Measurements from ENCODE around the gene APLP1. TPM values are rescaled to one million over a fixed set of nuclear protein-coding genes. Genes with fewer than 3 reads are reported as not detected.

The APLP1 gene
- total RNA-seq, 1 experiment from 2014 or later = 36.9 TPM

DNA sequence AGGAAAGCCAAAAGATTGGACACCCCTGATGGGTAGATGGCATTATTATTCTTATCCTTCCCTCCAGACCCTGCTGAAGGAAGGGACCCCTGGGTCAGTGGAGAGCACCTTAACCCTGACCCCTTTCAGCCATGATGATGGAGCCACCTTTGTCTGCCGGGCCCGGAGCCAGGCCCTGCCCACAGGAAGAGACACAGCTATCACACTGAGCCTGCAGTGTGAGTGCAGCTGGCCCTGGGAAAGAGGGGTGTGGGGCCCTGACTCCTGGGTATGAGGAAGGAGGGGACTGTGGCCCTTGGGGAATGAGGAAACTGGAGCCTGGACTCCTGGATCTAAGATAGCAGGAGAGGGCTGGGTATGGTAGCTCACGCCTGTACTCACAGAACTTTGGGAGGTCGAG is 9.0 kb upstream of the APLP1 start:
- H3T11ph ChIP-seq (ENCODE audit: low read length) = no peak overlapping the region
- Mint-ChIP-seq H3K27ac (no peak overlapping the region), H3K36me3 (ENCODE audit: insufficient read depth in 1 of 3, low read depth in 3 of 3) (peaks cover 0 to 3% (median 0%) of the 10 kb centered on the region in 3 experiments; a peak in 2 of 7 replicates), H3K4me3 (peak overlapping the region in 1 of 2 experiments; percentile 81; a peak in 3 of 5 replicates), H3K27me3 (ENCODE audit: low read depth) (peaks cover 89% of the 10 kb centered on the region), H3K9me3 (no peaks in the 10 kb centered on the region; a peak in 1 of 5 replicates), H3K4me1 (peaks cover 13 to 27% of the 10 kb centered on the region in 2 experiments)
- H3K9me3 ChIP-seq (ENCODE audit: control insufficient read depth, low read depth, low read length) = no peaks in the 10 kb centered on the region
- no peak overlapping the region for H3K56ac ChIP-seq (ENCODE audit: insufficient read length, low read depth, low read length)
- no peak overlapping the region for H3K18ac ChIP-seq (ENCODE audit: insufficient read length, low read depth, low read length)
- no peaks in the 10 kb centered on the region for H3K79me2 ChIP-seq (ENCODE audit: insufficient read depth, low read length)
- no peak overlapping the region for H4K8ac ChIP-seq (replicated peaks; ENCODE audit: insufficient read length, low read depth, low read length)
- WGBS (ENCODE audit: extremely low coverage, insufficient read length, low lambda C conversion rate) = no CpG with 5 or more reads among the region's 4 CpGs
- H3K23ac ChIP-seq (ENCODE audit: insufficient read length, low read depth, low read length) = no peak overlapping the region
- H2BK15ac ChIP-seq (ENCODE audit: low read depth, low read length) = no peak overlapping the region
- no peak overlapping the region for H3K27ac ChIP-seq (ENCODE audit: insufficient read length, low read depth, low read length)
- peaks cover 7% of the 10 kb centered on the region; the same call in 1 of the 2 replicates for H3K27me3 ChIP-seq (ENCODE audit: insufficient read depth, low read length)
- H2BK20ac ChIP-seq (ENCODE audit: low read depth, low read length, poor library complexity, severe bottlenecking) = no peak overlapping the region
- H3K4me1 ChIP-seq (ENCODE audit: insufficient read depth, low read length) = no peaks in the 10 kb centered on the region; the same call in 1 of the 2 replicates
- no peak overlapping the region for H3K4ac ChIP-seq (ENCODE audit: low read depth, low read length)
- H3K9ac ChIP-seq (ENCODE audit: extremely low read depth, insufficient read length, low read length) = no peak overlapping the region
- no peak for DNase-seq
- no peak overlapping the region for H3K14ac ChIP-seq (ENCODE audit: insufficient read depth, low read length)
- H2AK5ac ChIP-seq (ENCODE audit: insufficient read length, low read length) = no peak overlapping the region
- H3K23me2 ChIP-seq (ENCODE audit: insufficient read length, low read depth, low read length, poor library complexity, severe bottlenecking) = peaks cover 22% of the 10 kb centered on the region
- H2AFZ ChIP-seq (ENCODE audit: low read length) = no peak overlapping the region
- H2BK12ac ChIP-seq (ENCODE audit: insufficient read length, low read depth, low read length) = no peak overlapping the region
- no peak overlapping the region for H2BK5ac ChIP-seq (ENCODE audit: insufficient read length, low read length)
- H4K20me1 ChIP-seq (ENCODE audit: control insufficient read depth, insufficient read depth, insufficient read length) = peaks cover 3% of the 10 kb centered on the region
- H4K91ac ChIP-seq (ENCODE audit: insufficient read length, low read depth, low read length) = no peak overlapping the region
- TF ChIP-seq, protein P1, sequence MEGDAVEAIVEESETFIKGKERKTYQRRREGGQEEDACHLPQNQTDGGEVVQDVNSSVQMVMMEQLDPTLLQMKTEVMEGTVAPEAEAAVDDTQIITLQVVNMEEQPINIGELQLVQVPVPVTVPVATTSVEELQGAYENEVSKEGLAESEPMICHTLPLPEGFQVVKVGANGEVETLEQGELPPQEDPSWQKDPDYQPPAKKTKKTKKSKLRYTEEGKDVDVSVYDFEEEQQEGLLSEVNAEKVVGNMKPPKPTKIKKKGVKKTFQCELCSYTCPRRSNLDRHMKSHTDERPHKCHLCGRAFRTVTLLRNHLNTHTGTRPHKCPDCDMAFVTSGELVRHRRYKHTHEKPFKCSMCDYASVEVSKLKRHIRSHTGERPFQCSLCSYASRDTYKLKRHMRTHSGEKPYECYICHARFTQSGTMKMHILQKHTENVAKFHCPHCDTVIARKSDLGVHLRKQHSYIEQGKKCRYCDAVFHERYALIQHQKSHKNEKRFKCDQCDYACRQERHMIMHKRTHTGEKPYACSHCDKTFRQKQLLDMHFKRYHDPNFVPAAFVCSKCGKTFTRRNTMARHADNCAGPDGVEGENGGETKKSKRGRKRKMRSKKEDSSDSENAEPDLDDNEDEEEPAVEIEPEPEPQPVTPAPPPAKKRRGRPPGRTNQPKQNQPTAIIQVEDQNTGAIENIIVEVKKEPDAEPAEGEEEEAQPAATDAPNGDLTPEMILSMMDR (conservative IDR thresholded peaks at IDR 0.05) = no peak
- no peak overlapping the region for H2BK120ac ChIP-seq (ENCODE audit: low read depth, low read length, poor library complexity, severe bottlenecking)
- no peak overlapping the region for H3K4me2 ChIP-seq (ENCODE audit: insufficient read depth, insufficient read length, low read length)
- no peak overlapping the region for H4K5ac ChIP-seq (ENCODE audit: insufficient read length, low read depth, low read length)
- no peaks in the 10 kb centered on the region for H3K79me1 ChIP-seq (ENCODE audit: insufficient read depth, low read depth, low read length, poor library complexity, severe bottlenecking)
